Astrocyte of the cerebellum (primary cell): ENCODE measurements around the gene GLI3.

Source experiments
- DNase-seq: peaks from one replicate; pipeline ENCODE4 v3.0.0-alpha.2; 2011; ENCODE audit warnings: low read depth
- H3K4me3 ChIP-seq: 2 replicates; pipeline ENCODE4 v1.5.1; 2011; ENCODE audit warnings: mild to moderate bottlenecking, low read depth, low read length, moderate library complexity
- CTCF ChIP-seq: IDR thresholded peaks from 2 replicates; pipeline ENCODE4 v1.5.1; 2012; ENCODE audit warnings: low read length, low read depth, moderate library complexity, mild to moderate bottlenecking; ENCODE audit errors: missing control alignments
- in situ Hi-C: cut with HindIII; loops from 2 replicates; pipeline ENCODE4 v1.10.0; 2017; ENCODE audit warnings: low sequenced_read_pairs

The GLI3 gene

GRCh38 chr7:42099066-42099465 is 137.9 kb downstream of the GLI3 start:
- H3K4me3 ChIP-seq, result no peak overlapping the region
- in situ Hi-C loops, result no loop called here
- DNase-seq, result no peak
- no peak for TF ChIP-seq CTCF

DNA sequence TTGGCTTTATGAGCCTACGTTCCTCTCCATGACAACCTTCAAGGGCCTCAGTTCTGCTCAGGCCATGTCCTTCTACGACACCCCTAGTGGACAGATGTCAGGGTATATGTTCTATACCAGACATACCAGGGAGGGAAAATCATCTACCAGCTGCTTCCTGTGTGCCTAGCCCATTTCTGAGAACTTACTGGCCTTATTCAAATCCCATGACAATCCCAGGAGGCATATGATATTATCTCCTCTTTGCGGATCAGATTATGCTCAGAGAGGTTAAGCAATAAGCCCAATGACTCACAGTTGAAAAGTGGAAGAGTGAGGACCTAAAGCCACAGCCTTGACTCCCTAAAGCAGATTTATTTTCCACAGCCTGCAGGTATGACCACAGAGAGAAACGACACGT is 139.3 kb downstream of the GLI3 start:
- in situ Hi-C loops, result no loop called here
- DNase-seq, result no peak
- TF ChIP-seq CTCF, result peak; percentile 30
- H3K4me3 ChIP-seq, result no peak overlapping the region

GRCh38 chr7:42096681-42097561 is 140.1 kb downstream of the GLI3 start:
- in situ Hi-C loops, result no loop called here
- peak; percentile 67 for DNase-seq
- H3K4me3 ChIP-seq, result no peak overlapping the region
- TF ChIP-seq CTCF, result no peak

DNA sequence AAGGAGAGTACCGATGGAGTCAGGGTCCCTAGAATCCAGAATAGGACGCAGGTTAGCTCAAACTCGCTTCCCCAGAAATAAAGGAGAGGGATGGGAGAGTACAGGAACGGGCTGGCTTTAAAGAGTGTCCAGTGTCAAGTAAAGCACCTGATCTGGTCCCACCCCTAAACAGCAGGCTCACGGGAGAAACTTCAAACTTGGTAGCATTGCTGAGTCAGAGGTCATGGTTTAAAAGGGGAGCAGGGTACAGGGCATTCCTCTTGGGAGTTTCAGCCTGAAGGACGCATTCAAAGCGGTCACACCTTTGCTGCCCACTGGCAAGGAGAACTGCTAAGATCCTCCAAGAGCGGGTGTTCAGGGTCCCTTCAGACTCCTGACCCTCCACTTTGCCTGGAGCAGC is 140.7 kb downstream of the GLI3 start:
- in situ Hi-C loops, result no loop called here
- no peak for TF ChIP-seq CTCF
- DNase-seq, result no peak
- H3K4me3 ChIP-seq, result no peak overlapping the region

GRCh38 chr7:42095791-42096190 is 141.2 kb downstream of the GLI3 start:
- no peak overlapping the region for H3K4me3 ChIP-seq
- in situ Hi-C loops, result no loop called here
- TF ChIP-seq CTCF, result no peak
- no peak for DNase-seq

DNA sequence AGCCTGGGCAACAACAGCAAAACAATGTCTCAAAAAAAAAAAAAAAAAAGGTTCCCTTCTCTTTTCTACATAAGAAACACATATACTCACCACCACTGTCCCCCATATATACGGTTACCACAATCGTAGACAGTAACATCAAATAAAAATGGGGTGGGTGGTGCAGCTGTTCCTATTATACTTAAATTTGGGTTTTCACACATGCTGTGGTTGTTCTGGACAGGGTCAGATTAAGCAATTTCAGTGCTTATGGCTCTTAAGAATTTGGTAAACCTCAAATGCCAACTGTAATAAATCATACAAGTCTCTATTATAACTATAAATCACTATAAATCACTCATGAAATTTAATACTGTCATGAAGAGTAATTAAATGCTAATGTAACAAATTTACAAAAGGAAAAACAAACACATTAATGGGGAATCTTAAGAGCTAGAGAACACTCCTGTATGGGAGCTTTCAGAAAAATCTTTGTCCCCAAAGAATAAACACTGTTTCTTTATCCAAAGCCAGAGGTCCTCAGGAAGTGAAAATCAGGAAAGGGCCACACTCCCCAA is 143.6 kb downstream of the GLI3 start:
- DNase-seq, result no peak
- H3K4me3 ChIP-seq, result no peak overlapping the region
- in situ Hi-C loops, result no loop called here
- no peak for TF ChIP-seq CTCF
